SK-N-SH (cell line): ENCODE data around the gene MED12. TPM values are rescaled to one million over a fixed set of nuclear protein-coding genes. Genes with fewer than 3 reads are reported as not detected.

Experiments used
- CTCF ChIA-PET: fragments of 300-600, 350-600 bp; formaldehyde crosslinking; extraction: SDS; loops from one replicate; lab custom pipeline; 2021; lab: Yijun Ruan, JAX
- POLR2A ChIA-PET: fragments of 350-600 bp; sonication (Branson Sonifier 250); formaldehyde crosslinking; extraction: SDS; loops from one replicate; lab custom pipeline; 2020; ENCODE audit warnings: antibody characterized with exemption, inconsistent platforms; lab: Yijun Ruan, JAX
- DNase-seq: peaks from one replicate; pipeline ENCODE4 v3.0.0; 2012
- H2AFZ ChIP-seq: fragments of 200-600 bp; sonication (generic); 2 replicates; pipeline ENCODE4 v1.8.1; 2016; ENCODE audit warnings: antibody characterized with exemption, mild to moderate bottlenecking, low read depth
- H3F3A ChIP-seq: fragments of 200-600 bp; sonication (generic); replicated peaks from 2 replicates; pipeline ENCODE3; 2016; ENCODE audit warnings: antibody characterized with exemption, mild to moderate bottlenecking; ENCODE audit not compliant: insufficient read depth
- H3K27ac ChIP-seq, 2 experiments: fragments of 200-500 bp in 1 of 2; fragments of 200-600 bp in 1 of 2; sonication (Bioruptor generic) in 1 of 2; sonication (generic), shearing (Covaris generic) in 1 of 2; 2 replicates each; pipeline versions ENCODE4 v1.5.1 to v1.6.1; 2014 to 2016; ENCODE audit warnings: low read depth in 2 of 2, inconsistent platforms in 1 of 2, low read length in 1 of 2, mild to moderate bottlenecking in 1 of 2, mixed read lengths in 1 of 2
- H3K27me3 ChIP-seq: fragments of 200-600 bp; sonication (generic), shearing (Covaris generic); 2 replicates; pipeline ENCODE4 v1.6.1; 2016; ENCODE audit warnings: mixed run types; ENCODE audit not compliant: insufficient read depth
- H3K36me3 ChIP-seq, 2 experiments: fragments of 200-500 bp in 1 of 2; fragments of 200-600 bp in 1 of 2; sonication (Bioruptor generic) in 1 of 2; sonication (generic) in 1 of 2; replicated peaks in 1 of 2; 2 replicates each; pipeline versions ENCODE3 to v1.5.1; 2014 to 2016; ENCODE audit warnings: low read length in 1 of 2, mild to moderate bottlenecking in 1 of 2; ENCODE audit not compliant: insufficient read depth in 2 of 2, control insufficient read depth in 1 of 2
- H3K4me1 ChIP-seq, 2 experiments: fragments of 200-500 bp in 1 of 2; fragments of 200-600 bp in 1 of 2; sonication (Bioruptor generic) in 1 of 2; sonication (generic), shearing (Covaris generic) in 1 of 2; 2 replicates each; pipeline versions ENCODE4 v1.5.1 to v1.6.1; 2014 to 2016; ENCODE audit warnings: low read depth in 1 of 2, low read length in 1 of 2, mixed run types in 1 of 2; ENCODE audit not compliant: insufficient read depth in 2 of 2, control insufficient read depth in 1 of 2
- H3K4me2 ChIP-seq: fragments of 200-600 bp; sonication (generic), shearing (Covaris generic); 2 replicates; pipeline ENCODE4 v1.6.1; 2017; ENCODE audit warnings: mixed run types
- H3K4me3 ChIP-seq, 2 experiments: fragments of 200-500 bp in 1 of 2; fragments of 200-600 bp in 1 of 2; sonication (Bioruptor generic) in 1 of 2; sonication (generic), shearing (Covaris generic) in 1 of 2; 2 replicates each; pipeline versions ENCODE4 v1.5.1 to v1.8.1; 2014 to 2016; ENCODE audit warnings: low read depth in 2 of 2, inconsistent platforms in 1 of 2, low read length in 1 of 2, mild to moderate bottlenecking in 1 of 2, mixed read lengths in 1 of 2, moderate library complexity in 1 of 2
- H3K79me2 ChIP-seq: fragments of 200-600 bp; sonication (generic); 2 replicates; pipeline ENCODE4 v1.8.1; 2017; ENCODE audit warnings: mild to moderate bottlenecking; ENCODE audit not compliant: insufficient read depth
- H3K9ac ChIP-seq: fragments of 200-600 bp; sonication (generic); 2 replicates; pipeline ENCODE4 v1.6.1; 2017; ENCODE audit warnings: mixed run types
- H3K9me2 ChIP-seq: fragments of 200-600 bp; sonication (generic); 2 replicates; pipeline ENCODE4 v1.6.1; 2017; ENCODE audit warnings: mixed run types
- H3K9me3 ChIP-seq: fragments of 200-600 bp; sonication (generic); 2 replicates; pipeline ENCODE4 v1.6.1; 2017; ENCODE audit warnings: mixed run types, mild to moderate bottlenecking, moderate library complexity
- H4K20me1 ChIP-seq: fragments of 200-600 bp; sonication (generic); 2 replicates; pipeline ENCODE4 v1.6.1; 2017; ENCODE audit warnings: mild to moderate bottlenecking, mixed run types; ENCODE audit not compliant: insufficient read depth
- CHD2 ChIP-seq: fragments of 150-350 bp; IDR thresholded peaks from 2 replicates; pipeline ENCODE4 v1.6.1; 2018; ENCODE audit warnings: low read length; ENCODE audit not compliant: partially characterized antibody
- CTCF ChIP-seq: fragments of 200-600 bp; sonication (generic); IDR thresholded peaks from 2 replicates; pipeline ENCODE4 v1.6.1; 2017; ENCODE audit warnings: antibody characterized with exemption, mild to moderate bottlenecking, moderate library complexity
- EP300 ChIP-seq, 2 experiments: IDR thresholded peaks; 2 replicates each; pipeline versions ENCODE4 v1.4.0 to v1.6.1; 2012; ENCODE audit warnings: borderline replicate concordance in 1 of 2, low read depth in 1 of 2, low read length in 1 of 2
- FOSL2 ChIP-seq: IDR thresholded peaks from 2 replicates; pipeline ENCODE4 v1.4.0; 2012; ENCODE audit warnings: low read depth, mild to moderate bottlenecking, moderate library complexity, borderline replicate concordance
- FOXM1 ChIP-seq: IDR thresholded peaks from 2 replicates; pipeline ENCODE4 v1.4.0; 2012; ENCODE audit warnings: low read depth, mild to moderate bottlenecking
- IRF3 ChIP-seq: fragments of 150-350 bp; IDR thresholded peaks from 2 replicates; pipeline ENCODE4 v1.6.1; 2016; ENCODE audit warnings: mild to moderate bottlenecking, low read depth, low read length
- JUND ChIP-seq: IDR thresholded peaks from 2 replicates; pipeline ENCODE4 v1.4.0; 2012
- MEF2A ChIP-seq: IDR thresholded peaks from 2 replicates; pipeline ENCODE4 v1.4.0; 2012; ENCODE audit warnings: low read depth, borderline replicate concordance
- MXI1 ChIP-seq: IDR thresholded peaks from 2 replicates; pipeline ENCODE4 v1.6.1; 2012; ENCODE audit warnings: mild to moderate bottlenecking, low read depth, low read length, improper control_type of control experiment
- POLR2AphosphoS5 ChIP-seq: IDR thresholded peaks from 2 replicates; pipeline ENCODE4 v1.6.1; 2012; ENCODE audit warnings: low read depth, low read length
- REST ChIP-seq: IDR thresholded peaks from 2 replicates; pipeline ENCODE4 v1.6.1; 2012; ENCODE audit warnings: mild to moderate bottlenecking, low read depth, low read length, moderate library complexity
- RFX5 ChIP-seq: IDR thresholded peaks from 2 replicates; pipeline ENCODE4 v1.6.1; 2012; ENCODE audit warnings: mild to moderate bottlenecking, improper control_type of control experiment, low read length
- RXRA ChIP-seq: IDR thresholded peaks from 2 replicates; pipeline ENCODE4 v1.4.0; 2012; ENCODE audit warnings: low read depth, mild to moderate bottlenecking, borderline replicate concordance
- SMC3 ChIP-seq: IDR thresholded peaks from 2 replicates; pipeline ENCODE4 v1.6.1; 2012; ENCODE audit warnings: low read depth, low read length, improper control_type of control experiment
- TCF12 ChIP-seq: IDR thresholded peaks from 2 replicates; pipeline ENCODE4 v1.4.0; 2012
- TEAD4 ChIP-seq: IDR thresholded peaks from 2 replicates; pipeline ENCODE4 v1.4.0; 2012; ENCODE audit warnings: mild to moderate bottlenecking, borderline replicate concordance; ENCODE audit not compliant: insufficient read depth
- USF2 ChIP-seq: fragments of 150-350 bp; IDR thresholded peaks from 2 replicates; pipeline ENCODE4 v1.6.1; 2017; ENCODE audit warnings: antibody characterized with exemption, low read length, low read depth, borderline replicate concordance
- WGBS: methylation state at CpG from one replicate; pipeline ENCODE4 v1.1.6; 2017; ENCODE audit warnings: low lambda C conversion rate; 5-methylcytosine and 5-hydroxymethylcytosine counted together
- polyA plus RNA-seq, 3 experiments: library from polyadenylated mRNA; depleted of rRNA; stranded (reverse); fragments of >200 nt; gene quantifications; 2 replicates each; pipeline ENCODE4 v1.2.3, GENCODE V29; 2012
- TF ChIP-seq, protein P1 (sequence below): IDR thresholded peaks from 2 replicates; pipeline ENCODE4 v1.4.0; 2012; ENCODE audit warnings: low read depth, borderline replicate concordance

The MED12 gene
- polyA plus RNA-seq, 1 of the 3 experiments (the other 2 are of a cell fraction), result 18.5 TPM

- TF ChIP-seq RFX5 (no peak), MEF2A (no peak), FOXM1 (no peak), SMC3 (no peak), CTCF (no peak), POLR2AphosphoS5 (0 out of 2 replicates have a peak, but pooled peaks have one; percentile 57), REST (no peak)
Observed at GRCh38 chrX:71095555-71095980, 22.8 kb upstream of the MED12 start, which contains the start of gene FOXO4 (continued).

DNA sequence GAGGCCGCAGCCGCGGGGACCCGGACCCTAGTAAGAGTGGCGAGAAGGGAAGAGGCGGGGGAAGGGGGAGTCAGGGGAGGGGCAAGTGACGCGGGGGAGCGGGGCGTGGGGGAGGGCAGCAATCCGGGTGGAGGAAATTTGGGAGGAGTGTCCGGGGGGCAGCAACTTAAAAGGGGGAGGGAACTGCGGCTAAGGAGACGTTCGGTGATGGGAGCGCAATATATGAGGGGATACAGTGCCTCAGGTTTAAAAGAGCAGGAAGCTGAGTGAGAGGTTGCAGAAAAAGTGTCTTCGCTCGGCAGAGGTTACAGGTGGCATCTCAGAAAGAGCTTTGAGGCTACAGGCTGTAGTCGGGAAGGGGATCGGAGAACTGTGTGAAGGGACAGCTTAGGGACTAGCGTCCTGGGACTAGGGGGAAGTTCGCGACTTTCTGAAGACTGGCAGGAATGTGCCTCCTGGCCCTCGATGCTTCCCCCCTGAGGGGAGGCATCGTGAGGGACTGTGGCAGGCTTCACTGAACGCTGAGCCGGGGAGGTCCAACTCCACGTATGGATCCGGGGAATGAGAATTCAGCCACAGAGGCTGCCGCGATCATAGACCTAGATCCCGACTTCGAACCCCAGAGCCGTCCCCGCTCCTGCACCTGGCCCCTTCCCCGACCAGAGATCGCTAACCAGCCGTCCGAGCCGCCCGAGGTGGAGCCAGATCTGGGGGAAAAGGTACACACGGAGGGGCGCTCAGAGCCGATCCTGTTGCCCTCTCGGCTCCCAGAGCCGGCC lies 22.2 kb upstream of the MED12 start:
- peak; percentile 43 for DNase-seq
- Histone ChIP-seq H3K4me2 (peak overlapping the region; percentile 88), H3K9me2 (no peaks in the 10 kb centered on the region), H2AFZ (peak overlapping the region; percentile 98), H4K20me1 (no peaks in the 10 kb centered on the region), H3K27ac (no peak overlapping the region; a peak in 1 of 4 replicates), H3K27me3 (peaks cover 5% of the 10 kb centered on the region; the same call in 1 of the 2 replicates), H3K9ac (peak overlapping the region; percentile 53; the same call in 1 of the 2 replicates), H3F3A (no peaks in the 10 kb centered on the region), H3K4me3 (peak overlapping the region; percentile 69 to 77), H3K79me2 (no peaks in the 10 kb centered on the region), H3K4me1 (peaks cover 0 to 16% of the 10 kb centered on the region in 2 experiments; a peak in 1 of 4 replicates), H3K9me3 (no peaks in the 10 kb centered on the region), H3K36me3 (no peaks in the 10 kb centered on the region)
- ChIA-PET CTCF (interaction anchor here (1.0 to 2.6 kb wide), 2 partner anchors 21 to 33 kb away, joined by 3 to 13 read pairs; no protein-coding TSS in a partner anchor), POLR2A (interaction anchor here (0.9 kb wide), 1 partner anchor 22 kb away, joined by 4 read pairs; the partner anchor contains the start of gene MED12)
- WGBS, result 3% methylated on average over 24 of the region's 46 CpGs
- TF ChIP-seq TEAD4 (no peak), MXI1 (no peak; the same call in 1 of the 2 replicates), EP300 (IDR thresholded peaks at IDR 0.05; ENCODE audit: borderline replicate concordance in 1 of 2, low read depth in 1 of 2, low read length in 1 of 2) (no peak), USF2 (no peak), JUND (no peak), CHD2 (no peak), RXRA (no peak), POLR2AphosphoS5 (no peak), IRF3 (no peak), TCF12 (no peak), FOSL2 (no peak)
- TF ChIP-seq, protein P1, sequence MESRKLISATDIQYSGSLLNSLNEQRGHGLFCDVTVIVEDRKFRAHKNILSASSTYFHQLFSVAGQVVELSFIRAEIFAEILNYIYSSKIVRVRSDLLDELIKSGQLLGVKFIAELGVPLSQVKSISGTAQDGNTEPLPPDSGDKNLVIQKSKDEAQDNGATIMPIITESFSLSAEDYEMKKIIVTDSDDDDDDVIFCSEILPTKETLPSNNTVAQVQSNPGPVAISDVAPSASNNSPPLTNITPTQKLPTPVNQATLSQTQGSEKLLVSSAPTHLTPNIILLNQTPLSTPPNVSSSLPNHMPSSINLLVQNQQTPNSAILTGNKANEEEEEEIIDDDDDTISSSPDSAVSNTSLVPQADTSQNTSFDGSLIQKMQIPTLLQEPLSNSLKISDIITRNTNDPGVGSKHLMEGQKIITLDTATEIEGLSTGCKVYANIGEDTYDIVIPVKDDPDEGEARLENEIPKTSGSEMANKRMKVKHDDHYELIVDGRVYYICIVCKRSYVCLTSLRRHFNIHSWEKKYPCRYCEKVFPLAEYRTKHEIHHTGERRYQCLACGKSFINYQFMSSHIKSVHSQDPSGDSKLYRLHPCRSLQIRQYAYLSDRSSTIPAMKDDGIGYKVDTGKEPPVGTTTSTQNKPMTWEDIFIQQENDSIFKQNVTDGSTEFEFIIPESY, result no peak
